GM19395 (cell line): ENCODE data around the gene ZIM2.
"Not testable (repeated sequence)": the region's sequence is repeated elsewhere in the genome, so short reads cannot be mapped to it uniquely, and the experiment has no call there.

ENCODE experiments used
- ATAC-seq: cut with Tn5 transposase; IDR thresholded peaks from one replicate; pipeline ENCODE4 v1.9.1; 2021; ENCODE audit warnings: mild to moderate bottlenecking, moderate library complexity; ENCODE audit not compliant: unreplicated experiment

The ZIM2 gene

GRCh38 chr19:56840451-56841192, at the start of gene ZIM2, which contains the start of gene PEG3:
TSS of gene ZIM2 (minus strand) at chr19:56840726. CDS start at chr19:56824277, 16,449 bp downstream.
TSS of gene PEG3 (minus strand) at chr19:56840726. CDS start at chr19:56824655, 16,071 bp downstream.
- ATAC-seq: no peak

GRCh38 chr19:56885173-56885985, 44.9 kb upstream of the ZIM2 start:
- no peak for ATAC-seq

- ATAC-seq: no peak
Measured at GRCh38 chr19:56884441-56884840, 43.9 kb upstream of the ZIM2 start.

- ATAC-seq: no peak
Measured at GRCh38 chr19:56880592-56881190, 40.2 kb upstream of the ZIM2 start.

DNA sequence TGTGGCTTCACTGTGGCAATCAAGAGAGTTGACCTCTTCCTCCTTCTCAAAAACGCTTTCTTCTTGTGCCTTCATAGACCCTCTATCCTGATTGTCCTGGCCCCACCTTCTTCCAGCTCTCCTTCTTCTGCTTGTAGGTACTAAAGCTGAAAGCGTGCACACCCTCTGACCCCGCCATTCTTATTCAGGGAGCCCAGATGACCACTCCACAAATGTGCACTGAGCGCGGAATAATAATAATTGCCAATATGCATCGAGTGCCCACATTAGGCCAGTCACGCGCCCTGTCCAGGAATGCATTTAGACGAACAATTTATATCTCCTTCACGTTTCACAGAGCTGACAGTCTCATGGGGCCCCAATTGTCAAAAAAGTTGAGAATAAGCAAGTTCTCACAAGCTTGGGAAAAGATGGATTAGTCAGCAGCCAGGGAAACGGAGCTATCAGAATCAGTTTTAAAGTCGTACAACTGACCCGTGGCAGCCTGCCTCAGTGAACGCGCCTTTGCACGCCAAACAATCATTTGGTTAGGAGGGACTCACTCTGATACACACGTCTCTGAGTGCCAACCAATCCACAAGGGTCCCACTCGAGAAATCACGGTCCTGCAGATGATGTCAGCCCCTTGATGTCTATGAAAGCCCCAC, 36.7 kb upstream of the ZIM2 start:
- no peak for ATAC-seq

GRCh38 chr19:56875717-56876116, 35.2 kb upstream of the ZIM2 start:
- no peak for ATAC-seq

DNA sequence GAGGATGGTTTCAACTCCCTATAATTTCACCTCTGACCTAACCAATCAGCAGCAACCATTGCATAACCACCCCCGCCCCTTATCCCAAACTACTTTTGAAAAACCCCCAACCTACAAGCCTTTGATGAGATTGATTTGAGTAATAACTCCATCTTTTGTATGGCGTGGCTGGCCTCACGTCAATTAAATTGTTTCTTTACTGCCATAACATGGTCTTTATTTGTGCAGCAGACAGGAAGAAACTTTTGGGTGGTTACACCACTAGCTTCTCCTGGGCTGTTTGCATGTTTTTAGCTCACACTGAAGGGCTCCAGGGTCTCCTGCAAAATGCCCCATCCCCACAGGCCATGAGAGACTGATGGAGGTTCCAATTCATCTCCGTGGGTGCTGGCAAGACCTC, 34.0 kb upstream of the ZIM2 start:
- no peak for ATAC-seq

DNA sequence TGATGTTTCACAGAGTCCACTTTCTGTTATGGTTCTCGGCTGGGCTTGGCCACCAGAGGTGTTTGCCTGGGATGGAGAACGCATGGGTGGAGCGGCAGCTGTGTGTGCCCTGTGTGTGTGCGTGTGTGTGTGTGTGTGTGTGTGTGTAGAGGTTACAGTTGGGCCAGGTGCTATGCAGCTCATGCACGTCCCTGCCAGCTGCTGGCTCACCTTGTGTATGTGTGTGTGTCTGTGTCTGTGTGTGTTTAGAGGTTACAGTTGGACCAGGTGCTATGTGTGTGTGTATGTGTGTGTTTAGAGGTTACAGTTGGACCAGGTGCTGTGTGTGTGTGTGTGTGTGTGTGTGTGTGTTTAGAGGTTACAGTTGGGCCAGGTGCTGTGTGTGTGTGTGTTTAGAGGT, 33.0 kb upstream of the ZIM2 start:
- no peak for ATAC-seq

DNA sequence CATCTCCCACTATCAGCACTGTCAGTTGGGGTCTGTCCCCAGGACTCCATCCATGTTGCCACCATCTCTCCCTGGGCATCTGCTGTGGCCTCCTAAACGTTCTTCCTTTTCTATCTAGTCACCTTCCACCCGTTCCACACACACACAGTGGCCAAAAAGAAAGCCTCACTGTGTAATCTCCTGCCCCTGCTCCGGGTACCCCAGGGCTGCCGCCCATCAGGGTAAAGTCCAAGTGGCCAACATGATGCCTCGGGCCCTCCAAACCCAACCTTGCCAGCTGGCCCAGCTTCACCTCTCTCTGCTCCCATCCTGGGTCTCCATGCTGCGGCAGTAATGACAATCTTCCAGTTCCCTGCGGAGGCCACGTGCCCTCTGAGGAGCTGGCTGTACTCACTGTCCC, 29.4 kb upstream of the ZIM2 start:
- no peak for ATAC-seq

DNA sequence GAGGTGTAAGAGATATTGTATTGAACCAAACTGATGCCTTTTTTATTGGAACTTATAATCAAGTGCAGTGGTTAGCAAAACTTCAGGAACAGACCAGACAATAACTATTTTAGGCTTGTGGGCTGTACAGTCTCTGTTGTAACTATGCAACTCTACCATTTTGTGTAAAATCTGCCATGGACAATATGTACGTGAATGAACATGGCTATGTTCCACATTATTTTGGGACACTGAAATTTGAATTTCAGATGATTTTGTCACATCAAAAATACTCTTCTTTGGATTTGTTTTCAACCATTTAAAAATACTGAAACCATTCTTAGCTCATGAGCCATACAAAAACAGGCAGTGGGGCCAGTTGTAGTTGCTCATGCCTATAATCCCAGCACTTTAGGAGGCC, 27.9 kb upstream of the ZIM2 start:
- no peak for ATAC-seq

DNA sequence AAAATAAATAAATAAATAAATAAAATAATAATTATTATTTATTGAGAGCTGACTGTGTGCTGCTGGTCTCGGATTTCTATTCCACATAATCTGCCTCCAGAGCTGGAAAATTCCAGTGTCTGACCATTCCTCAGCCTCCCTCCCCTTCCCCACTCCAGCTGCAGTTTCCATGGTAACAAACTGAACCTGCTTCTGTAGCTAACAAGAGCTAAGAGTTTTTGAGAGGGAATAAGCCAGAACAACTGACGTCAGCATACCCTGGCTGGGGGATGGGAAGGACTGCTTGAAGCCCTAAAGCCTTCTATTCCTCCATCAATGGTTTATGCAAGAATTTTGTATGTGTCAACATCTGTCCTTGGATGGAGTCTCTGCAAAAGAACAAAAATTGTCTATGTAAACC, 26.0 kb upstream of the ZIM2 start:
- no peak for ATAC-seq

GRCh38 chr19:56864443-56865125, 24.1 kb upstream of the ZIM2 start:
- ATAC-seq: no peak

DNA sequence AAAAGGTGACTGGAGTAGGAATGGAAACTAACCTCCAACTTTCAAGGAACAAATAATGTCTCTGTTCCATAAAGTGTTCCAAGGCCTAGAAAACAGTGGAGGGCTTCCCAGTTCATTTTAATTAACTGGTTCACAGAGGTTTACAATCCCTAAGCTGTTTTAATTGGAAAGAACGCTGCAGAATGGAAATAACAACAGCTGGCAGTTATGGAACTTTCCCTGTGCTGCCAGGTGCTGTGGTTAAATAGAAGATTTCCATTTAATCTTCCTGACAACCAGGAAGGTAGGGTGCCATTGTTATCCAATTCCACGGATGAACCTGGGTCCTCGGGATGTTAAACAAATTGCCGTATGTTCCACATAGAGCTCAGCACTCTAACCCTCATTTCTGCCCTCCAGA, 22.2 kb upstream of the ZIM2 start:
- ATAC-seq: no peak

GRCh38 chr19:56860409-56860808, 19.9 kb upstream of the ZIM2 start:
- not testable (repeated sequence) for ATAC-seq

- ATAC-seq: no peak
Measured at GRCh38 chr19:56858026-56858425, 17.5 kb upstream of the ZIM2 start.

DNA sequence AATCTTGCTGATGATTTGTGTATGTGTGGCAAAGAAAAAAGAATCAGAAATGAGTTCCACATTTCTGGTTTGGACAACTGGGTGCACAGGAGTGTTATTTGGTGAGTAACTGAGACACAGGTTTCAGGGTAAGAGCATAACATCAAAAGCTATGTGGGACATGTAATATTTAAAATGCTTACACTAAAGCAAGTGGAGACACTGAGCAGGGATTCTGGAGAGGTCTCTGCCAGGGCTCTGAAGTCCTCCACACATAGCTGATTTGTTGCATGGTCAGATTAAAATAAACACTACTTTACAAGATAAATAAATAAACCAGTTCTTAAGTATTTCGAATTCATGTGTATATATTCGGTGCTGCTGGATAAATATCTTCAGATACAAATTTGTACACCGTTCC, 16.3 kb upstream of the ZIM2 start:
- ATAC-seq: no peak

DNA sequence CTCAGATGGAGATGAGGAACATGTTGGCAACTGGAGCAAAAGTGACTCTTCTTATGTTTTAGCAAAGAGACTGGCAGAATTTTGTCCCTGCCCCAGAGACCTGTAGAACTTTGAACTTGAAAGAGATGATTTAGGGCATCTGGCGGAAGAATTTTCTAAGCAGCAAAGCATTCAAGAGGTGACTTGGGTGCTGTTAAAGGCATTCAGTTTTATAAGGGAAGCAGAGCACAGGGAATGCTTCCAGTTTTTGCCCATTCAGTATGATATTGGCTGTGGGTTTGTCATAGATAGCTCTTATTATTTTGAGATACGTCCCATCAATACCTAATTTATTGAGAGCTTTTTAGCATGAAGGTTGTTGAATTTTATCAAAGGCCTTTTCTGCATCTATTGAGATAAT, 11.8 kb upstream of the ZIM2 start:
- ATAC-seq: not testable (repeated sequence)

DNA sequence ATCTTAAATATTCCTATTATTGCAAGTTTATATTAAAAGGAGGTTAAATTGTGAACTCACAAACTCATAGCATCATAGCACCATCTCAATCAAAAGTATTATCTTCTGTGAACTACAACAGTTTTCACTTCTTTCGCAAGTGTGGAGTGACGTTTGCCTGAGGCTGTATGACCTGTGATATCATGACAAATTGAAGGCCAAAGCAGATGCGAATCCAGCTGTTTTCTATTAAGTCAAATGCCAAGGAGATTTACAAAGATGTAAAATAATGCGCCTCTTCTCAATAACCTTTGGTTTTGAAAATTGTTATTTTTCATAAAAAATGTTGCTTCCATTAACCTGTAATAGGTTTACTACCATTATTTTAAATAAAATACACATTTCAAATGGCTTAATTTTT, 7.6 kb upstream of the ZIM2 start:
- ATAC-seq: no peak

DNA sequence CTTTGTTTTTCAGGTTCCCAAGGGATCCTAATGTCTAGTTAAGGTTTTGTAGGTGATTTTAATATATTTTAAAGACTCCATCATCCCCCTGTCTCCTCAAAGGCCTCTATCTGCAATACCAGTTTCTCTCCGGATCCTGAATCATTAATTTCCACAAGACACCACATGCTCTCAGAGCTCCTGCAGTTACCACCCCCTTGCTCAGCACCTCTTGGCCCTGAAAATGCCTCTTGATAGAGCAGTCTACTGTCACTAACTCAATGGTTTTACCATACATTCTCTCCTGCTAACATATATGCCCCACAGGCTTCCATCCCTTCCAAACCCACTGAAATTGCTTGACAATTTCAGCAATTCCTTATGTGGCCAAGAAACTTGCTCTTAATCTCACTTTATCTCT, 1.9 kb upstream of the ZIM2 start:
- no peak for ATAC-seq

DNA sequence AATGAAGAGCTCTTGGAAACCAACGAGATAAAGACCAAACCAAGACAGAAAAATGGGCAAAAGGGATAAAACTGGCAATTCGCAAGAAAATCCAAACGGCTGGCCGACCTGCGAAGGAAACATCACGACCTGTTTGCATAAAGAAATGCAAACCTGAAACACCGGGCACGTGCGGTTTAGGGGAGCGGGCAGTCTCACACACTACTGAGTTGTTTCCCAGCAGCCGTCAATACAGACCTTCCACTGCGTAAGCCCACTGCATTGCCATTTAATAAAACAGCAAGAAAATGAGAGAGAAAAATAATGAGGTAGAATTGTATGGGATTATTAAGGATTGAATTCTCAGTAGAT, 642 bp upstream of the ZIM2 start:
- no peak for ATAC-seq
